ENCODE measurements around the gene FAM184B.

FAM184B gene

DNA sequence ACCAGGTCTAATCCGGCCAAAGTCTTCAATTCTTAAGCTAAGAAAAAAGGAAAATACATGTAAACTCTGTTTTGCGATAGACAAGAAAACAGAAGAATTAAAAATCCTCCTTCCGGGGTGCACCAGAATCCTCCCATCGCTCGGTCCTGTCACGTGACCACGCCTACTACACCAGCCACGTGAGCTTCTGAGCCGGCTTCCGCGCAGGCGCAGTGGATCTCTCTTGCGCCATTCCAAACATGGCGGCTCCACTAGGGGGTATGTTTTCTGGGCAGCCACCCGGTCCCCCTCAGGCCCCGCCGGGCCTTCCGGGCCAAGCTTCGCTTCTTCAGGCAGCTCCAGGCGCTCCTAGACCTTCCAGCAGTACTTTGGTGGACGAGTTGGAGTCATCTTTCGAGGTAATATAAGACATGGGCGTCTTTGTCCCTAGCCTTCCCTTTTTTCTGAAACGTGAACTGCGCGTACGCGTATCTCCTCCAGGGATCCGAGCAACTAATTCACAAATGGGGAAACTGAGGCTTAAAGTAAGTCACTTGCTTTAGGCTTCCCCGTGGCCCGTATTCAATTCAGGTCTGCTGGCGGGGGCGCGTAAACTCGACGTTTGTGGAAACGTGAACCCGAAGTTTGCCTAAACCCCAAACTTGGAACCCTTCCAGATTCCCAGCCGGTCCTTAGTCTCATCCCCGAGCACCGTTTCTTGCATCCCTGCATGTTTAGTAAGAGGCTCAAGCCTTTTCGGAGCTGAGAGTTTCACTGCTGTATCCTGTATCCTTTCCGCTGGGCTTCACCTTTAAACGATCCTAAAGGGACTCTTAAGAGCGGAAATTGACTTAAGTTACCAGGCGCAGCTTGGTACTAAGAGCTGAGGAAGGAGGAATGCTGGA is 166.8 kb downstream of the FAM184B start, which contains the start of gene MED28:
Gene MED28 (plus strand): TSS at position 226 of the 884 bp plus-strand sequence. CDS start 14 bp downstream, at position 240.
- Histone ChIP-seq H3K4me1 (ENCODE audit: control insufficient read depth, insufficient read depth, low read length, poor library complexity, severe bottlenecking) (peaks cover 14% of the 10 kb centered on the region), H3K36me3 (ENCODE audit: control insufficient read depth, insufficient read depth, low read length) (peaks cover 35% of the 10 kb centered on the region), H3K9me3 (ENCODE audit: control insufficient read depth, low read length) (no peaks in the 10 kb centered on the region), H3K27ac (ENCODE audit: low read depth, low read length, severe bottlenecking) (peak within 1 kb of the TSS; percentile 90), H3K4me3 (ENCODE audit: extremely low read depth, insufficient read depth, low read length, poor library complexity, severe bottlenecking) (peak within 1 kb of the TSS; percentile 87)
- WGBS, 2 experiments (ENCODE audit: insufficient coverage in 2 of 2): 1% methylated on average over 38 to 44 of the region's 46 CpGs

- Histone ChIP-seq H3K36me3 (ENCODE audit: control insufficient read depth, insufficient read depth, low read length) (peaks cover 28% of the 10 kb centered on the region), H3K4me1 (ENCODE audit: control insufficient read depth, insufficient read depth, low read length, poor library complexity, severe bottlenecking) (peaks cover 14% of the 10 kb centered on the region), H3K4me3 (ENCODE audit: extremely low read depth, insufficient read depth, low read length, poor library complexity, severe bottlenecking) (peak overlapping the region; percentile 87), H3K9me3 (ENCODE audit: control insufficient read depth, low read length) (no peaks in the 10 kb centered on the region), H3K27ac (ENCODE audit: low read depth, low read length, severe bottlenecking) (peak overlapping the region; percentile 90)
- WGBS, 2 experiments (ENCODE audit: insufficient coverage in 2 of 2): 0 to 5% methylated on average over 5 to 8 of the region's 23 CpGs
These were observed 167.5 kb downstream of the FAM184B start for GRCh38 chr4:17613761-17614415.

DNA sequence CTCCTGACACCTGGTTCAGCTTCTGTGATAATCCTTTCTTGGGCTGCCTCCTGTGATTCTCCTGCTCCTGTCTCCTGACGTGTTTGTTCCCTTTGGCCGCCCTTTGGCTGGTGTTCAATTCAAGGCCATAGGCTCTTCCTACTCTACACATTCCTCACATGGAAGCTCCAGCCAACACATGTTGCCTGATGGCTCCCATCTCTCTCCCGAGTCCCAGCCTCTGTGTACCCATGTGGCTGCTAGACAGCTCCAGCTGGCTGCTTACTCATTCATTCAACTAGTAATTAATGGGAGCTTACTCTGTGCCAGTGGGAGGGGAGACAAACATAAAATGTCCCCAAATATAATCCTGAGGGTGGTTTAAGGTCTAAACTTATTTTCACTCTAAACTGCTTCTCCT is 176.2 kb downstream of the FAM184B start:
- no peaks in the 10 kb centered on the region for H3K9me3 ChIP-seq (ENCODE audit: control insufficient read depth, low read length)
- peaks cover 46% of the 10 kb centered on the region for H3K36me3 ChIP-seq (ENCODE audit: control insufficient read depth, insufficient read depth, low read length)
- H3K4me1 ChIP-seq (ENCODE audit: control insufficient read depth, insufficient read depth, low read length, poor library complexity, severe bottlenecking): no peaks in the 10 kb centered on the region
- no peak overlapping the region for H3K27ac ChIP-seq (ENCODE audit: low read depth, low read length, severe bottlenecking)
- WGBS, 2 experiments (ENCODE audit: insufficient coverage in 2 of 2): 47 to 100% methylated on average over 1 to 2 of the region's 3 CpGs
- no peak overlapping the region for H3K4me3 ChIP-seq (ENCODE audit: extremely low read depth, insufficient read depth, low read length, poor library complexity, severe bottlenecking)

GRCh38 chr4:17599826-17600225 is 181.6 kb downstream of the FAM184B start:
- 60 to 100% methylated on average over 1 of the region's 1 CpG for WGBS, 2 experiments (ENCODE audit: insufficient coverage in 2 of 2)
- Histone ChIP-seq H3K9me3 (ENCODE audit: control insufficient read depth, low read length) (no peaks in the 10 kb centered on the region), H3K4me3 (ENCODE audit: extremely low read depth, insufficient read depth, low read length, poor library complexity, severe bottlenecking) (no peak overlapping the region), H3K27ac (ENCODE audit: low read depth, low read length, severe bottlenecking) (no peak overlapping the region), H3K36me3 (ENCODE audit: control insufficient read depth, insufficient read depth, low read length) (peaks cover 58% of the 10 kb centered on the region), H3K4me1 (ENCODE audit: control insufficient read depth, insufficient read depth, low read length, poor library complexity, severe bottlenecking) (no peaks in the 10 kb centered on the region)

DNA sequence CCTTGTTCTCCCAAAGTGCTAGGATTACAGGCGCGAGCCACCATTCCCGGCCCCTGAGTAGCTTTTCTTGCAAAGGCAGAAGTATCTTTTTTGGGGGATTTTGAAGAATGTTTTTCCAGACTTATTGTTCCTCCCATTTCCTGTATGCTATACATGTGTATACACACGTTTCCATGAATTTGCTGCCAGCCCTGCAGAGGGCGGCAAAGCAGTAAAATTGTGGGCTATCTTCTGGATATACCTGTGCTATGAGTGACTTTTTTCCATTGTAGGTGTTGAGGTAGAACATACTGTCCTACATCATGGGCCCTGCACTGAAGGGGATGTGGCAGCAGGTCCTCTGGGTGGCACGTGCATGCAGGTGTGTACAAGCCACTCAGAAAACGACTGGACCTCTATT is 183.9 kb downstream of the FAM184B start:
- no peaks in the 10 kb centered on the region for H3K4me1 ChIP-seq (ENCODE audit: control insufficient read depth, insufficient read depth, low read length, poor library complexity, severe bottlenecking)
- H3K9me3 ChIP-seq (ENCODE audit: control insufficient read depth, low read length): no peaks in the 10 kb centered on the region
- H3K27ac ChIP-seq (ENCODE audit: low read depth, low read length, severe bottlenecking): no peak overlapping the region
- 72% methylated on average over 2 of the region's 7 CpGs; no CpG with 5 or more reads in 1 of the 2 experiments for WGBS, 2 experiments (ENCODE audit: insufficient coverage in 2 of 2)
- H3K4me3 ChIP-seq (ENCODE audit: extremely low read depth, insufficient read depth, low read length, poor library complexity, severe bottlenecking): no peak overlapping the region
- H3K36me3 ChIP-seq (ENCODE audit: control insufficient read depth, insufficient read depth, low read length): peaks cover 62% of the 10 kb centered on the region

- no peak overlapping the region for H3K4me3 ChIP-seq (ENCODE audit: extremely low read depth, insufficient read depth, low read length, poor library complexity, severe bottlenecking)
- no peak overlapping the region for H3K27ac ChIP-seq (ENCODE audit: low read depth, low read length, severe bottlenecking)
- H3K9me3 ChIP-seq (ENCODE audit: control insufficient read depth, low read length): no peaks in the 10 kb centered on the region
- H3K36me3 ChIP-seq (ENCODE audit: control insufficient read depth, insufficient read depth, low read length): peaks cover 57% of the 10 kb centered on the region
- H3K4me1 ChIP-seq (ENCODE audit: control insufficient read depth, insufficient read depth, low read length, poor library complexity, severe bottlenecking): no peaks in the 10 kb centered on the region
- WGBS, 2 experiments (ENCODE audit: insufficient coverage in 2 of 2): 100% methylated on average over 2 to 3 of the region's 6 CpGs
These were observed 185.9 kb downstream of the FAM184B start for GRCh38 chr4:17595471-17596005.

DNA sequence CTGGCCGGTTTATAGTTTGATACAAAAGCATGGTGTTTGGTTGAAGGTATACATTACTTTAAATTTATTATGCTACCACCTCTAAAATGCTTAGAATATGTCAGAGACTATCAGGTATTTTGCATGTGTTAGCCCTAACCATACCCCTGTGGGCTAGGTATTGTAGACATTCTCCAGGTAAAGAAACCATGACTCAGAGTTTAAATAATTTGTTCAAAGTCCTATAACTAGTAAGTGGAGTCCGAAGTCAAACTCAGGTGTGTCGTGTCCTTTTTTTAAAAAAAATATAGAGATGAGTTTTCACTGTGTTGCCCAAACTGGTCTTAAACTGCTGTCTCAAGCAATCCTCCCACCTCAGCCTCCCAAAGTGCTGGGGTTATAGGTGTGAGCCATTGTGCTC is 192.1 kb downstream of the FAM184B start:
- H3K27ac ChIP-seq (ENCODE audit: low read depth, low read length, severe bottlenecking): no peak overlapping the region
- 93% methylated on average over 2 of the region's 3 CpGs; no CpG with 5 or more reads in 1 of the 2 experiments for WGBS, 2 experiments (ENCODE audit: insufficient coverage in 2 of 2)
- H3K36me3 ChIP-seq (ENCODE audit: control insufficient read depth, insufficient read depth, low read length): peaks cover 61% of the 10 kb centered on the region
- no peaks in the 10 kb centered on the region for H3K9me3 ChIP-seq (ENCODE audit: control insufficient read depth, low read length)
- no peaks in the 10 kb centered on the region for H3K4me1 ChIP-seq (ENCODE audit: control insufficient read depth, insufficient read depth, low read length, poor library complexity, severe bottlenecking)
- H3K4me3 ChIP-seq (ENCODE audit: extremely low read depth, insufficient read depth, low read length, poor library complexity, severe bottlenecking): no peak overlapping the region

DNA sequence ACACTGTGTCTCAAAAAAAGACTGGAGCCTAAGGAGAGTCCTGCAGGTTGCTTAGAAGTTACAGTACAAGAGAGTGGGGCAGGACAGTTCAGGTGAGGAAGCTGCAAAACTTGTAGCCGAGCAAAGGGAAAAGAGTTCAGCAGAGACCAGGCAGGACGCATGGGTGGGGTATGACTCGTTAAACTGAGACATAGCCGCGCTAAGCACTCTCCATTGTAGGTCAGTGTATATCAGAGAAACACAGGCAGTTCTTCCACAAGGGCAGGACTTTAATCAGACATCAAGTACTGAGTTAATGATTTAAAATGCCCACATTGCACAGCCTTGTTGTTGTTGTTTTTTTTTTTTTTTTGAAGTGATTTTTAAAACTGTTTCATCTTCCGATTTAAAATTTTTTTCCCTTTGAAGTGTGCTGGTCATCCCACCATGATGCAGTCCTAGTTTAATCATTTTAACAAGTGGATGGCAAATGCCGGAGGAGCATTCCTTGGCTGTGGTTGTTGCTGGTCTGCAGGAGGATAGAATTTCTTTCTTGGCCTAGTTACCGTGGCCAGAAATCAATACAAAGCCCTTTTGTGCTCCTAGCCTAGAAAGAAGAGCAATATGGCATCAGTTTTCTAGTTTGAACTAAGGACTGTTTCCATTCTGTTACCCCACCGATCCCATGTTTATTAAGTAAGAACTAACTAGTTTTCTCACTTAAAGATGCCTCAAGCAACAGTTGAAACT is 194.2 kb downstream of the FAM184B start:
- peaks cover 79% of the 10 kb centered on the region for H3K36me3 ChIP-seq (ENCODE audit: control insufficient read depth, insufficient read depth, low read length)

DNA sequence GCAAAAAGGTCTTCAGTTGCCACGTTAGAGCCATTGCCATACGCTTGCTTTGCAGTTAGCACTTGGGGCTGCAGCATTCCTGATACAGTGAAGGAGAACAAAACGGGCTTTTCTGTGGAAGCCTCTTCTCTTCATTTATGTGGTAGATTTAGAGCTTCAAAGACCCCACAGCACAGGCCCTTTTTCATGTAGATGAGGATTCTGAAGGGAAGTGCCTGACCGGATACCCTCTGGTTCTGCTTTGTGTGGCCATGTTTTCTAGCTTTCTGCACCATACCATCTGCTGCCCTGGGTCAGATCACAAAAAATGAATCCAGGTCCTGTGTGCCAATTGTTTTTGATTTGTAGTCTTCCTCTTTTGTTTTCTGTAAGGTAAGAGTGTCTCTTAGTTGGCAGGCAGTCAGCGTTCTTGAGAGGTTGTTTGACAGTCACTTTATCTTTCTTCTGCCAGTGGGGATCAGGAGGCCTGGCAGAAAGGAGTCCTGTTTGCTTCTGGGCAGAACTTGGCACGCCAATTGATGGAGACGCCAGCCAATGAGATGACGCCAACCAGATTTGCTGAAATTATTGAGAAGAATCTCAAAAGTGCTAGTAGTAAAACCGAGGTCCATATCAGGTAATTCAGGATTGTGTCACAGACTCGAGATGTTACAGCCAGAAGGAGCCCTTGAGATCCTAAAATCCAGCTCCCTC is 196.8 kb downstream of the FAM184B start:
- Histone ChIP-seq H3K9me3 (ENCODE audit: control insufficient read depth, low read length) (no peaks in the 10 kb centered on the region), H3K4me3 (ENCODE audit: extremely low read depth, insufficient read depth, low read length, poor library complexity, severe bottlenecking) (no peak overlapping the region), H3K27ac (ENCODE audit: low read depth, low read length, severe bottlenecking) (no peak overlapping the region), H3K4me1 (ENCODE audit: control insufficient read depth, insufficient read depth, low read length, poor library complexity, severe bottlenecking) (no peaks in the 10 kb centered on the region), H3K36me3 (ENCODE audit: control insufficient read depth, insufficient read depth, low read length) (peaks cover 75% of the 10 kb centered on the region)
- 84% methylated on average over 8 to 10 of the region's 10 CpGs for WGBS, 2 experiments (ENCODE audit: insufficient coverage in 2 of 2)

More for the DNA sequence above, 194.2 kb downstream of the FAM184B start:
- no peak overlapping the region for H3K27ac ChIP-seq (ENCODE audit: low read depth, low read length, severe bottlenecking)
- H3K4me1 ChIP-seq (ENCODE audit: control insufficient read depth, insufficient read depth, low read length, poor library complexity, severe bottlenecking): no peaks in the 10 kb centered on the region
- H3K4me3 ChIP-seq (ENCODE audit: extremely low read depth, insufficient read depth, low read length, poor library complexity, severe bottlenecking): no peak overlapping the region
- H3K9me3 ChIP-seq (ENCODE audit: control insufficient read depth, low read length): no peaks in the 10 kb centered on the region
- 90 to 100% methylated on average over 4 to 7 of the region's 9 CpGs for WGBS, 2 experiments (ENCODE audit: insufficient coverage in 2 of 2)

GRCh38 chr4:17583941-17584340 is 197.5 kb downstream of the FAM184B start:
- H3K36me3 ChIP-seq (ENCODE audit: control insufficient read depth, insufficient read depth, low read length): peaks cover 71% of the 10 kb centered on the region
- no peaks in the 10 kb centered on the region for H3K9me3 ChIP-seq (ENCODE audit: control insufficient read depth, low read length)
- H3K4me3 ChIP-seq (ENCODE audit: extremely low read depth, insufficient read depth, low read length, poor library complexity, severe bottlenecking): no peak overlapping the region
- no peak overlapping the region for H3K27ac ChIP-seq (ENCODE audit: low read depth, low read length, severe bottlenecking)
- WGBS, 2 experiments (ENCODE audit: insufficient coverage in 2 of 2): 83 to 90% methylated on average over 2 of the region's 4 CpGs
- H3K4me1 ChIP-seq (ENCODE audit: control insufficient read depth, insufficient read depth, low read length, poor library complexity, severe bottlenecking): peaks cover under 1% of the 10 kb centered on the region
